Caco-2 (cell line): ENCODE results near the gene MCTP1. TPM values are rescaled to one million over a fixed set of nuclear protein-coding genes. Genes with fewer than 3 reads are reported as not detected.
"Not testable (repeated sequence)": the region's sequence is repeated elsewhere in the genome, so short reads cannot be mapped to it uniquely, and the experiment has no call there.

Source experiments
- BruUV-seq: library from RNA; stranded (reverse); fragments of 400-500 nt; replicated peaks from 2 replicates; lab custom pipeline; 2021; lab: Mats Ljungman, UMichigan
- CTCF ChIA-PET: fragments of 300-600 bp; sonication (Branson Sonifier 250); formaldehyde crosslinking; loops from one replicate; lab custom pipeline; 2022; ENCODE audit warnings: antibody characterized with exemption; lab: Charles Lee
- POLR2A ChIA-PET: fragments of 300-600 bp; sonication (Branson Sonifier 250); formaldehyde crosslinking; loops from one replicate; lab custom pipeline; 2022; ENCODE audit warnings: antibody characterized with exemption; lab: Charles Lee
- DNase-seq, 2 experiments: peaks; one replicate each; pipeline versions ENCODE4 v3.0.0 to v3.0.0-alpha.2; 2020 to 2022
- H3K27me3 ChIP-seq: replicated peaks from 2 replicates; pipeline ENCODE4 v1.6.0; 2011; ENCODE audit warnings: low read length; ENCODE audit not compliant: control insufficient read depth, insufficient read depth
- H3K36me3 ChIP-seq: 2 replicates; pipeline ENCODE4 v1.5.1; 2011; ENCODE audit warnings: low read length; ENCODE audit not compliant: control insufficient read depth, insufficient read depth
- H3K4me1 ChIP-seq: fragments of 250-450 bp; sonication (Bioruptor Pico); 2 replicates; pipeline ENCODE4 v1.5.1; 2020; ENCODE audit warnings: mild to moderate bottlenecking
- H3K4me3 ChIP-seq: 2 replicates; pipeline ENCODE4 v1.5.1; 2011; ENCODE audit warnings: low read depth, mild to moderate bottlenecking, control low read depth, low read length
- H3K9me3 ChIP-seq: fragments of 250-450 bp; sonication (Bioruptor Pico); 2 replicates; pipeline ENCODE4 v1.5.1; 2020; ENCODE audit warnings: mild to moderate bottlenecking, moderate library complexity
- H3K27ac Mint-ChIP-seq: one replicate; pipeline ENCODE4 v1.8.0; 2022; ENCODE audit warnings: mixed read lengths; ENCODE audit not compliant: unreplicated experiment
- H3K27me3 Mint-ChIP-seq: one replicate; pipeline ENCODE4 v1.8.0; 2022; ENCODE audit warnings: mixed read lengths; ENCODE audit not compliant: insufficient read depth, unreplicated experiment
- H3K36me3 Mint-ChIP-seq: one replicate; pipeline ENCODE4 v1.8.0; 2022; ENCODE audit warnings: mild to moderate bottlenecking, mixed read lengths; ENCODE audit not compliant: insufficient read depth, unreplicated experiment
- H3K4me1 Mint-ChIP-seq: one replicate; pipeline ENCODE4 v1.8.0; 2022; ENCODE audit warnings: low read depth, mixed read lengths; ENCODE audit not compliant: unreplicated experiment
- H3K4me3 Mint-ChIP-seq: one replicate; pipeline ENCODE4 v1.8.0; 2022; ENCODE audit warnings: mild to moderate bottlenecking, moderate library complexity, mixed read lengths; ENCODE audit not compliant: unreplicated experiment
- H3K9me3 Mint-ChIP-seq: one replicate; pipeline ENCODE4 v1.8.0; 2022; ENCODE audit warnings: mixed read lengths; ENCODE audit not compliant: unreplicated experiment
- CTCF ChIP-seq, 2 experiments: fragments of 200-600 bp in 1 of 2; IDR thresholded peaks; 1 replicate in 1 of 2; 2 replicates in 1 of 2; pipeline versions ENCODE4 v1.5.1 to v1.8.0; 2011 to 2022; ENCODE audit warnings: antibody characterized with exemption in 1 of 2, control low read depth in 1 of 2, inconsistent platforms in 1 of 2, low read depth in 1 of 2, low read length in 1 of 2, mild to moderate bottlenecking in 1 of 2, moderate library complexity in 1 of 2; ENCODE audit not compliant: insufficient read depth in 1 of 2, severe bottlenecking in 1 of 2, unreplicated experiment in 1 of 2
- intact Hi-C: fragments of 100-400 bp; cut with micrococcal nuclease; formaldehyde crosslinking; loops from one replicate; pipeline ENCODE4 v1.10.0; 2022; ENCODE audit not compliant: unreplicated experiment
- total RNA-seq: library from RNA; stranded (reverse); gene quantifications from 2 replicates; pipeline ENCODE4 v1.2.3, GENCODE V29; 2022

MCTP1 gene
- total RNA-seq, 1 experiment from 2014 or later = 3.2 TPM

- no peak for DNase-seq
- intact Hi-C loops = no loop called here
- Histone ChIP-seq H3K4me3 (no peak overlapping the region), H3K27me3 (no peaks in the 10 kb centered on the region), H3K4me1 (no peaks in the 10 kb centered on the region), H3K36me3 (no peaks in the 10 kb centered on the region), H3K9me3 (no peaks in the 10 kb centered on the region)
- Mint-ChIP-seq H3K4me3 (no peak overlapping the region), H3K4me1 (no peaks in the 10 kb centered on the region), H3K9me3 (no peaks in the 10 kb centered on the region), H3K36me3 (no peaks in the 10 kb centered on the region), H3K27ac (no peak overlapping the region), H3K27me3 (peaks cover 6% of the 10 kb centered on the region)
- no TSS peak for BruUV-seq
- no peak for TF ChIP-seq CTCF (IDR thresholded peaks at IDR 0.05; ENCODE audit: insufficient read depth in 1 of 2, low read depth in 1 of 2, low read length in 1 of 2, severe bottlenecking in 1 of 2, unreplicated experiment in 1 of 2)
- CTCF ChIA-PET = no interaction called here
- POLR2A ChIA-PET = no interaction called here
Measured at GRCh38 chr5:94833851-94834250, 451.0 kb downstream of the MCTP1 start.

- CTCF ChIA-PET = no interaction called here
- H3K27me3 Mint-ChIP-seq = peaks cover 4% of the 10 kb centered on the region
- no TSS peak for BruUV-seq
- no peaks in the 10 kb centered on the region for H3K4me1 Mint-ChIP-seq
- no peak overlapping the region for H3K27ac Mint-ChIP-seq
- TF ChIP-seq CTCF (IDR thresholded peaks at IDR 0.05; ENCODE audit: insufficient read depth in 1 of 2, low read depth in 1 of 2, low read length in 1 of 2, severe bottlenecking in 1 of 2, unreplicated experiment in 1 of 2) = no peak
- no peaks in the 10 kb centered on the region for H3K27me3 ChIP-seq
- no peak for DNase-seq
- intact Hi-C loops = no loop called here
- no peaks in the 10 kb centered on the region for H3K36me3 Mint-ChIP-seq
- H3K4me3 Mint-ChIP-seq = no peak overlapping the region
- no peaks in the 10 kb centered on the region for H3K9me3 Mint-ChIP-seq
- H3K4me3 ChIP-seq = no peak overlapping the region
- H3K9me3 ChIP-seq = no peaks in the 10 kb centered on the region
- H3K4me1 ChIP-seq = no peaks in the 10 kb centered on the region
- no peaks in the 10 kb centered on the region for H3K36me3 ChIP-seq
- POLR2A ChIA-PET = interaction anchor here (0.7 kb wide), 1 partner anchor 32 kb away, joined by 3 read pairs; no protein-coding TSS in a partner anchor
Measured at GRCh38 chr5:94832685-94833084, 452.2 kb downstream of the MCTP1 start.

GRCh38 chr5:94830520-94830919 is 454.4 kb downstream of the MCTP1 start:
- intact Hi-C loops = loop anchor here (1.0 kb wide), 2 partner anchors 20 to 79 kb away; no protein-coding TSS in a partner anchor
- no peak overlapping the region for H3K4me3 ChIP-seq
- peak; percentile 28 to 37 for TF ChIP-seq CTCF (IDR thresholded peaks at IDR 0.05; ENCODE audit: insufficient read depth in 1 of 2, low read depth in 1 of 2, low read length in 1 of 2, severe bottlenecking in 1 of 2, unreplicated experiment in 1 of 2)
- no peak overlapping the region for H3K27ac Mint-ChIP-seq
- DNase-seq = no peak
- no peaks in the 10 kb centered on the region for H3K36me3 Mint-ChIP-seq
- H3K4me3 Mint-ChIP-seq = no peak overlapping the region
- BruUV-seq = no TSS peak
- POLR2A ChIA-PET = no interaction called here
- H3K9me3 ChIP-seq = no peaks in the 10 kb centered on the region
- H3K9me3 Mint-ChIP-seq = no peaks in the 10 kb centered on the region
- no peaks in the 10 kb centered on the region for H3K36me3 ChIP-seq
- no peaks in the 10 kb centered on the region for H3K27me3 ChIP-seq
- no peaks in the 10 kb centered on the region for H3K4me1 Mint-ChIP-seq
- H3K4me1 ChIP-seq = no peaks in the 10 kb centered on the region
- H3K27me3 Mint-ChIP-seq = peaks cover 18% of the 10 kb centered on the region
- CTCF ChIA-PET = no interaction called here

- H3K27ac Mint-ChIP-seq, H3K36me3 ChIP-seq, H3K36me3 Mint-ChIP-seq, POLR2A ChIA-PET, CTCF ChIA-PET, H3K9me3 ChIP-seq, H3K27me3 ChIP-seq, H3K4me1 ChIP-seq, H3K9me3 Mint-ChIP-seq, DNase-seq, H3K4me1 Mint-ChIP-seq, BruUV-seq, H3K4me3 Mint-ChIP-seq, H3K4me3 ChIP-seq: not testable (repeated sequence)
- peaks cover 28% of the 10 kb centered on the region for H3K27me3 Mint-ChIP-seq
- intact Hi-C loops = loop anchor here (1.0 kb wide), 1 partner anchor 14 kb away; no protein-coding TSS in a partner anchor
Measured at GRCh38 chr5:94828222-94828621, 456.7 kb downstream of the MCTP1 start.
